ENCODE measurements around the gene CMKLR1. TPM values are rescaled to one million over a fixed set of nuclear protein-coding genes. Genes with fewer than 3 reads are reported as not detected.

CMKLR1 gene
- total and polyA plus RNA-seq, 2 experiments from 2014 or later: 0.06 TPM; not detected in 1

GRCh38 chr12:108252523-108252922 is 86.6 kb downstream of the CMKLR1 start:
- H3K9me3 ChIP-seq (ENCODE audit: low read depth): no peaks in the 10 kb centered on the region
- TF ChIP-seq, protein P1, sequence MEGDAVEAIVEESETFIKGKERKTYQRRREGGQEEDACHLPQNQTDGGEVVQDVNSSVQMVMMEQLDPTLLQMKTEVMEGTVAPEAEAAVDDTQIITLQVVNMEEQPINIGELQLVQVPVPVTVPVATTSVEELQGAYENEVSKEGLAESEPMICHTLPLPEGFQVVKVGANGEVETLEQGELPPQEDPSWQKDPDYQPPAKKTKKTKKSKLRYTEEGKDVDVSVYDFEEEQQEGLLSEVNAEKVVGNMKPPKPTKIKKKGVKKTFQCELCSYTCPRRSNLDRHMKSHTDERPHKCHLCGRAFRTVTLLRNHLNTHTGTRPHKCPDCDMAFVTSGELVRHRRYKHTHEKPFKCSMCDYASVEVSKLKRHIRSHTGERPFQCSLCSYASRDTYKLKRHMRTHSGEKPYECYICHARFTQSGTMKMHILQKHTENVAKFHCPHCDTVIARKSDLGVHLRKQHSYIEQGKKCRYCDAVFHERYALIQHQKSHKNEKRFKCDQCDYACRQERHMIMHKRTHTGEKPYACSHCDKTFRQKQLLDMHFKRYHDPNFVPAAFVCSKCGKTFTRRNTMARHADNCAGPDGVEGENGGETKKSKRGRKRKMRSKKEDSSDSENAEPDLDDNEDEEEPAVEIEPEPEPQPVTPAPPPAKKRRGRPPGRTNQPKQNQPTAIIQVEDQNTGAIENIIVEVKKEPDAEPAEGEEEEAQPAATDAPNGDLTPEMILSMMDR (IDR thresholded peaks at IDR 0.05; ENCODE audit: low read depth, low read length): no peak
- H3K27ac ChIP-seq: no peak overlapping the region

DNA sequence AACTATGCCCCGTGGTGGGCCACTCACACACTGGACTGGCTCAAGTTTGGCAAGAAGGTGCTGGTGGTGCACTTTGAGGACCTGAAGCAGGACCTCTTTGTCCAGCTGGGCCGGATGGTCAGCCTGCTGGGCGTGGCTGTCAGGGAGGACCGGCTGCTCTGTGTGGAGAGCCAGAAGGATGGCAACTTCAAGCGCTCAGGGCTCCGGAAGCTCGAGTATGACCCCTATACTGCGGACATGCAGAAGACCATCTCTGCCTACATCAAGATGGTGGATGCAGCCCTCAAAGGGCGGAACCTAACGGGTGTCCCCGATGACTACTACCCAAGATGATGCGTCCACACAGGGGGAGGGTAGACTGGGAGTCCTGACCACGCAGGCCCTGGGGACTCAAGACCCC is 91.1 kb downstream of the CMKLR1 start:
- Histone ChIP-seq H3K4me1 (ENCODE audit: low read depth) (no peaks in the 10 kb centered on the region), H3K9me3 (ENCODE audit: low read depth) (no peaks in the 10 kb centered on the region), H3K27ac (no peak overlapping the region), H3K4me3 (no peak overlapping the region), H3K36me3 (no peaks in the 10 kb centered on the region), H3K27me3 (no peaks in the 10 kb centered on the region)
- TF ChIP-seq, protein P1 (IDR thresholded peaks at IDR 0.05; ENCODE audit: low read depth, low read length): no peak
- no peak for DNase-seq (ENCODE audit: low read depth in 1 of 2, low spot score in 1 of 2)

More at GRCh38 chr12:108252523-108252922, 86.6 kb downstream of the CMKLR1 start:
- Histone ChIP-seq H3K4me3 (no peak overlapping the region), H3K27me3 (no peaks in the 10 kb centered on the region), H3K4me1 (ENCODE audit: low read depth) (no peaks in the 10 kb centered on the region), H3K36me3 (no peaks in the 10 kb centered on the region)
- no peak for DNase-seq (ENCODE audit: low read depth in 1 of 2, low spot score in 1 of 2)

- H3K4me1 ChIP-seq (ENCODE audit: low read depth): no peaks in the 10 kb centered on the region
- no peaks in the 10 kb centered on the region for H3K9me3 ChIP-seq (ENCODE audit: low read depth)
- H3K36me3 ChIP-seq: no peaks in the 10 kb centered on the region
- no peak overlapping the region for H3K4me3 ChIP-seq
- H3K27ac ChIP-seq: no peak overlapping the region
- no peaks in the 10 kb centered on the region for H3K27me3 ChIP-seq
- no peak for DNase-seq (ENCODE audit: low read depth in 1 of 2, low spot score in 1 of 2)
- TF ChIP-seq, protein P1 (IDR thresholded peaks at IDR 0.05; ENCODE audit: low read depth, low read length): no peak
Observed at GRCh38 chr12:108247130-108247529, 92.0 kb downstream of the CMKLR1 start.

GRCh38 chr12:108241986-108242703 is 97.0 kb downstream of the CMKLR1 start:
- Histone ChIP-seq H3K4me1 (ENCODE audit: low read depth) (no peaks in the 10 kb centered on the region), H3K27ac (no peak overlapping the region), H3K4me3 (no peak overlapping the region), H3K36me3 (no peaks in the 10 kb centered on the region), H3K27me3 (no peaks in the 10 kb centered on the region), H3K9me3 (ENCODE audit: low read depth) (no peaks in the 10 kb centered on the region)
- TF ChIP-seq, protein P1 (IDR thresholded peaks at IDR 0.05; ENCODE audit: low read depth, low read length): no peak
- DNase-seq (ENCODE audit: low read depth in 1 of 2, low spot score in 1 of 2): no peak

GRCh38 chr12:108240928-108241327 is 98.2 kb downstream of the CMKLR1 start:
- Histone ChIP-seq H3K4me1 (ENCODE audit: low read depth) (no peaks in the 10 kb centered on the region), H3K27ac (no peak overlapping the region), H3K27me3 (no peaks in the 10 kb centered on the region), H3K36me3 (no peaks in the 10 kb centered on the region), H3K4me3 (no peak overlapping the region), H3K9me3 (ENCODE audit: low read depth) (no peaks in the 10 kb centered on the region)
- TF ChIP-seq, protein P1 (IDR thresholded peaks at IDR 0.05; ENCODE audit: low read depth, low read length): no peak
- no peak for DNase-seq (ENCODE audit: low read depth in 1 of 2, low spot score in 1 of 2)
